ACC112 (cell line): ENCODE measurements around the gene MMP14.
"Not testable (repeated sequence)": the region's sequence is repeated elsewhere in the genome, so short reads cannot be mapped to it uniquely, and the experiment has no call there.

ENCODE experiments used
- H2AFZ ChIP-seq: fragments of 200-600 bp; sonication (generic); one replicate; pipeline ENCODE4 v1.6.0; 2017; ENCODE audit warnings: antibody characterized with exemption, low read length; ENCODE audit not compliant: unreplicated experiment
- H3K27ac ChIP-seq: fragments of 200-600 bp; sonication (generic); 2 replicates; pipeline ENCODE4 v1.5.1; 2014; ENCODE audit warnings: low read depth, mild to moderate bottlenecking, antibody characterized with exemption, low read length, moderate library complexity
- H3K27me3 ChIP-seq: fragments of 200-600 bp; sonication (generic); 2 replicates; pipeline ENCODE4 v1.6.1; 2014; ENCODE audit warnings: mild to moderate bottlenecking, antibody characterized with exemption, low read length, moderate library complexity, mixed read lengths; ENCODE audit not compliant: insufficient read depth
- H3K36me3 ChIP-seq: fragments of 200-600 bp; sonication (generic); 2 replicates; pipeline ENCODE4 v1.6.1; 2016; ENCODE audit warnings: mild to moderate bottlenecking, antibody characterized with exemption, low read length, moderate library complexity, mixed read lengths; ENCODE audit not compliant: insufficient read depth
- H3K4me1 ChIP-seq: fragments of 200-600 bp; sonication (generic); one replicate; pipeline ENCODE4 v1.6.1; 2016; ENCODE audit warnings: low read length, mixed read lengths; ENCODE audit not compliant: insufficient read depth, unreplicated experiment, control insufficient read depth
- H3K4me3 ChIP-seq: fragments of 200-600 bp; sonication (generic); 2 replicates; pipeline ENCODE4 v1.5.1; 2014; ENCODE audit warnings: mild to moderate bottlenecking, low read depth, low read length
- H3K79me2 ChIP-seq: fragments of 200-600 bp; sonication (generic); one replicate; pipeline ENCODE4 v1.6.0; 2016; ENCODE audit warnings: low read length; ENCODE audit not compliant: control insufficient read depth, unreplicated experiment, insufficient read depth

The MMP14 gene

GRCh38 chr14:22814373-22814772 lies 22.0 kb upstream of the MMP14 start:
- H3K79me2 ChIP-seq, result no peaks in the 10 kb centered on the region
- no peak overlapping the region for H3K4me3 ChIP-seq

GRCh38 chr14:22814941-22815713 lies 21.3 kb upstream of the MMP14 start, which contains the start of gene SLC7A7:
SLC7A7 (minus strand) TSS chr14:22815435; CDS start chr14:22813398, 2,037 bp downstream.
- no peaks in the 10 kb centered on the region for H3K27me3 ChIP-seq
- H3K4me1 ChIP-seq, result peaks cover 21% of the 10 kb centered on the region
- H3K79me2 ChIP-seq, result no peaks in the 10 kb centered on the region
- H3K4me3 ChIP-seq, result no peak within 1 kb of the TSS
- H2AFZ ChIP-seq, result no peak within 1 kb of the TSS
- no peak within 1 kb of the TSS for H3K27ac ChIP-seq
- no peaks in the 10 kb centered on the region for H3K36me3 ChIP-seq

More at GRCh38 chr14:22814373-22814772, 22.0 kb upstream of the MMP14 start:
- H3K36me3 ChIP-seq, result no peaks in the 10 kb centered on the region
- peaks cover 13% of the 10 kb centered on the region for H3K4me1 ChIP-seq
- H3K27me3 ChIP-seq, result no peaks in the 10 kb centered on the region
- H2AFZ ChIP-seq, result no peak overlapping the region
- H3K27ac ChIP-seq, result no peak overlapping the region

GRCh38 chr14:22819151-22819988 lies 17.0 kb upstream of the MMP14 start:
- no peaks in the 10 kb centered on the region for H3K27me3 ChIP-seq
- H2AFZ ChIP-seq, result peak overlapping the region; percentile 94
- H3K27ac ChIP-seq, result peak overlapping the region; percentile 57
- peak overlapping the region; percentile 74 for H3K4me3 ChIP-seq
- peaks cover 32% of the 10 kb centered on the region for H3K4me1 ChIP-seq
- no peaks in the 10 kb centered on the region for H3K36me3 ChIP-seq
- H3K79me2 ChIP-seq, result no peaks in the 10 kb centered on the region

GRCh38 chr14:22820731-22821130 lies 15.7 kb upstream of the MMP14 start:
- H3K36me3 ChIP-seq, result no peaks in the 10 kb centered on the region
- H3K27me3 ChIP-seq, result no peaks in the 10 kb centered on the region
- no peak overlapping the region for H3K4me3 ChIP-seq
- H2AFZ ChIP-seq, result no peak overlapping the region
- peaks cover 33% of the 10 kb centered on the region for H3K4me1 ChIP-seq
- H3K79me2 ChIP-seq, result no peaks in the 10 kb centered on the region
- H3K27ac ChIP-seq, result no peak overlapping the region

GRCh38 chr14:22821193-22822015 lies 15.0 kb upstream of the MMP14 start:
- H3K36me3 ChIP-seq, result no peaks in the 10 kb centered on the region
- no peak overlapping the region for H3K27ac ChIP-seq
- no peaks in the 10 kb centered on the region for H3K79me2 ChIP-seq
- H3K4me1 ChIP-seq, result peaks cover 33% of the 10 kb centered on the region
- no peak overlapping the region for H2AFZ ChIP-seq
- H3K27me3 ChIP-seq, result no peaks in the 10 kb centered on the region
- H3K4me3 ChIP-seq, result no peak overlapping the region

GRCh38 chr14:22822016-22822570 lies 14.3 kb upstream of the MMP14 start:
- H3K27me3 ChIP-seq, result no peaks in the 10 kb centered on the region
- no peaks in the 10 kb centered on the region for H3K79me2 ChIP-seq
- no peaks in the 10 kb centered on the region for H3K36me3 ChIP-seq
- H2AFZ ChIP-seq, result peak overlapping the region; percentile 70
- H3K4me1 ChIP-seq, result peaks cover 33% of the 10 kb centered on the region
- peak overlapping the region; percentile 74 for H3K4me3 ChIP-seq
- H3K27ac ChIP-seq, result no peak overlapping the region

- no peaks in the 10 kb centered on the region for H3K36me3 ChIP-seq
- H3K27me3 ChIP-seq, result no peaks in the 10 kb centered on the region
- peak overlapping the region; percentile 29; the same call in 1 of the 2 replicates for H3K27ac ChIP-seq
- peak overlapping the region; percentile 74 for H3K4me3 ChIP-seq
- peak overlapping the region; percentile 77 for H2AFZ ChIP-seq
- H3K79me2 ChIP-seq, result no peaks in the 10 kb centered on the region
- H3K4me1 ChIP-seq, result peaks cover 33% of the 10 kb centered on the region
These were observed 13.8 kb upstream of the MMP14 start for GRCh38 chr14:22822571-22823098.

GRCh38 chr14:22824711-22825359 lies 11.6 kb upstream of the MMP14 start:
- H3K36me3 ChIP-seq, result no peaks in the 10 kb centered on the region
- H3K4me3 ChIP-seq, result peak overlapping the region; percentile 9; the same call in 1 of the 2 replicates
- H3K4me1 ChIP-seq, result peaks cover 23% of the 10 kb centered on the region
- peak overlapping the region; percentile 55 for H3K27ac ChIP-seq
- H3K27me3 ChIP-seq, result no peaks in the 10 kb centered on the region
- peaks cover 1% of the 10 kb centered on the region for H3K79me2 ChIP-seq
- H2AFZ ChIP-seq, result peak overlapping the region; percentile 70

GRCh38 chr14:22829076-22829660 lies 7.2 kb upstream of the MMP14 start:
- peak overlapping the region; percentile 96 for H2AFZ ChIP-seq
- peak overlapping the region; percentile 97 for H3K4me3 ChIP-seq
- not testable (repeated sequence) for H3K36me3 ChIP-seq, H3K27me3 ChIP-seq
- peaks cover 21% of the 10 kb centered on the region for H3K4me1 ChIP-seq
- peaks cover 20% of the 10 kb centered on the region for H3K79me2 ChIP-seq
- peak overlapping the region; percentile 31; the same call in 1 of the 2 replicates for H3K27ac ChIP-seq
